CD4-positive, alpha-beta T cell (primary cell): ENCODE results near the gene SPRR2A. TPM values are rescaled to one million over a fixed set of nuclear protein-coding genes. Genes with fewer than 3 reads are reported as not detected.

Experiments
- ATAC-seq: fragments of 200-7000 bp; cut with Tn5 transposase; one replicate; pipeline ENCODE4 v1.10.0; 2022; ENCODE audit warnings: mild to moderate bottlenecking; ENCODE audit not compliant: poor library complexity
- CTCF ChIA-PET: fragments of 350-600 bp; sonication (Branson Sonifier 250); formaldehyde crosslinking; loops from one replicate; lab custom pipeline; 2021; ENCODE audit warnings: antibody characterized with exemption, inconsistent platforms; lab: Charles Lee
- POLR2A ChIA-PET: fragments of 350-600 bp; sonication (Branson Sonifier 250); formaldehyde crosslinking; loops from one replicate; lab custom pipeline; 2021; ENCODE audit warnings: antibody characterized with exemption, inconsistent platforms; lab: Charles Lee
- DNase-seq, 14 experiments: peaks; one replicate each; pipeline ENCODE4 v3.0.0-alpha.2; 2013 to 2020; ENCODE audit warnings: mixed read lengths in 2 of 14
- H3K27ac ChIP-seq, 2 donors: one replicate each; pipeline versions ENCODE4 v1.5.1 to v1.7.0; 2013; ENCODE audit warnings: low read length in 2 of 2, low read depth in 1 of 2, mild to moderate bottlenecking in 1 of 2
- H3K27me3 ChIP-seq, 2 experiments: 1 replicate in 1 of 2; 2 replicates in 1 of 2; pipeline versions ENCODE4 v1.6.1 to v1.7.0; 2013; ENCODE audit warnings: low read length in 2 of 2, control low read depth in 1 of 2, mild to moderate bottlenecking in 1 of 2, moderate library complexity in 1 of 2; ENCODE audit not compliant: insufficient read depth in 2 of 2, control insufficient read depth in 1 of 2
- H3K36me3 ChIP-seq: one replicate; pipeline ENCODE4 v1.6.1; 2013; ENCODE audit warnings: low read length, control low read depth; ENCODE audit not compliant: insufficient read depth
- H3K4me1 ChIP-seq: one replicate; pipeline ENCODE4 v1.6.1; 2013; ENCODE audit warnings: low read length, control low read depth; ENCODE audit not compliant: insufficient read depth
- H3K4me3 ChIP-seq: one replicate; pipeline ENCODE4 v1.5.1; 2013; ENCODE audit warnings: mild to moderate bottlenecking, low read length, moderate library complexity
- H3K9me3 ChIP-seq, 2 experiments: 1 replicate in 1 of 2; 2 replicates in 1 of 2; pipeline versions ENCODE4 v1.6.1 to v1.7.0; 2013; ENCODE audit warnings: low read length in 2 of 2, mild to moderate bottlenecking in 2 of 2, control low read depth in 1 of 2, moderate library complexity in 1 of 2; ENCODE audit not compliant: control insufficient read depth in 1 of 2, insufficient read depth in 1 of 2
- H3K27ac Mint-ChIP-seq: one replicate; pipeline ENCODE4 v1.8.0; 2020; ENCODE audit warnings: mixed read lengths
- H3K27me3 Mint-ChIP-seq: one replicate; pipeline ENCODE4 v1.8.0; 2021; ENCODE audit warnings: mixed read lengths
- H3K36me3 Mint-ChIP-seq: one replicate; pipeline ENCODE4 v1.8.0; 2021; ENCODE audit warnings: low read depth, mixed read lengths
- H3K4me1 Mint-ChIP-seq: one replicate; pipeline ENCODE4 v1.8.0; 2021; ENCODE audit warnings: low read depth, mixed read lengths
- H3K4me3 Mint-ChIP-seq: one replicate; pipeline ENCODE4 v1.8.0; 2020; ENCODE audit warnings: mild to moderate bottlenecking, mixed read lengths
- H3K9me3 Mint-ChIP-seq: one replicate; pipeline ENCODE4 v1.8.0; 2020; ENCODE audit warnings: mixed read lengths
- intact Hi-C, 2 experiments: fragments of 100-400 bp; cut with DNase I in 1 of 2; cut with micrococcal nuclease in 1 of 2; formaldehyde crosslinking; loops; one replicate each; pipeline versions ENCODE4 v1.15.1 to v1.9.0; 2023 to 2025; cut with DNase I, micrococcal nuclease
- polyA plus RNA-seq, 2 donors: library from polyadenylated mRNA; unstranded; fragments of 120-200 nt; gene quantifications; one replicate each; pipeline ENCODE4 v1.2.1, GENCODE V29; 2013
- total RNA-seq, 174 experiments: library from RNA in 2 of 174; stranded (reverse) in 2 of 174; gene quantifications; one replicate each; pipeline ENCODE4 v1.2.3 and lab custom pipeline; 2021 to 2026
- TF ChIP-seq, protein P1 (sequence below): fragments of 200-600 bp; IDR thresholded peaks from one replicate; pipeline ENCODE4 v1.8.0; 2022; ENCODE audit warnings: antibody characterized with exemption, mild to moderate bottlenecking

The SPRR2A gene
- total RNA-seq: not detected
- polyA plus RNA-seq (2013, experiment 1 of 2): not detected
- polyA plus RNA-seq (2013, experiment 2 of 2): not detected
- total RNA-seq (lab: John Stamatoyannopoulos, UW): 0 to 0.07 (median 0) reads per million in 172 experiments

DNA sequence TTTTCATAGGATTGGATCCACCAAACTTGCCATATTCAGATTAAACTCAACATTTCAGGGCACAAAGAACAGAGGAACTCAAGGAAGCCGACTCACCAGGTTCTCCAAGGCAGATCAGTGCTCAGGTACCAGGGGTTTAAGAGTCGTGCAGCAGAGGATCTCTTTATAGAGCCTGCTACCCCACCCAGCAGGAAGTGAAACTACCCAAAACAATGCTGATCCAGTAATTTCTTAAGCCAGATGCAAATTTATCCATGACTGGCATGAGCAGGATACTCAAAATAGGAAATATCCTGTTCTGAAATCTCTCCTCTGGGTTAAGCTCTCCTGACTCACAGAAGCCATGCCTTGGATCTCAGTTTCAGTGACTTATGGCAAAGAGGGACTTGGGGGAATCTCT, at the start of gene SPRR2A:
SPRR2A (minus strand) TSS at position 138 of the 400 bp plus-strand sequence. CDS start 777 bp downstream, outside the sequence.
- DNase-seq: no peak
- no peaks in the 10 kb centered on the region for H3K36me3 Mint-ChIP-seq
- ATAC-seq: no peak
- H3K27me3 Mint-ChIP-seq: peaks cover 68% of the 10 kb centered on the region
- no peak within 1 kb of the TSS for H3K27ac ChIP-seq
- H3K9me3 Mint-ChIP-seq: no peaks in the 10 kb centered on the region
- H3K4me1 ChIP-seq: no peaks in the 10 kb centered on the region
- ChIA-PET CTCF (no interaction called here), POLR2A (no interaction called here)
- no peaks in the 10 kb centered on the region for H3K36me3 ChIP-seq
- H3K27me3 ChIP-seq: peaks cover 0 to 20% of the 10 kb centered on the region in 2 experiments
- intact Hi-C loops: no loop called here
- H3K4me3 Mint-ChIP-seq: no peak within 1 kb of the TSS
- no peaks in the 10 kb centered on the region for H3K4me1 Mint-ChIP-seq
- no peak within 1 kb of the TSS for H3K27ac Mint-ChIP-seq
- no peak within 1 kb of the TSS for H3K4me3 ChIP-seq
- TF ChIP-seq, protein P1, sequence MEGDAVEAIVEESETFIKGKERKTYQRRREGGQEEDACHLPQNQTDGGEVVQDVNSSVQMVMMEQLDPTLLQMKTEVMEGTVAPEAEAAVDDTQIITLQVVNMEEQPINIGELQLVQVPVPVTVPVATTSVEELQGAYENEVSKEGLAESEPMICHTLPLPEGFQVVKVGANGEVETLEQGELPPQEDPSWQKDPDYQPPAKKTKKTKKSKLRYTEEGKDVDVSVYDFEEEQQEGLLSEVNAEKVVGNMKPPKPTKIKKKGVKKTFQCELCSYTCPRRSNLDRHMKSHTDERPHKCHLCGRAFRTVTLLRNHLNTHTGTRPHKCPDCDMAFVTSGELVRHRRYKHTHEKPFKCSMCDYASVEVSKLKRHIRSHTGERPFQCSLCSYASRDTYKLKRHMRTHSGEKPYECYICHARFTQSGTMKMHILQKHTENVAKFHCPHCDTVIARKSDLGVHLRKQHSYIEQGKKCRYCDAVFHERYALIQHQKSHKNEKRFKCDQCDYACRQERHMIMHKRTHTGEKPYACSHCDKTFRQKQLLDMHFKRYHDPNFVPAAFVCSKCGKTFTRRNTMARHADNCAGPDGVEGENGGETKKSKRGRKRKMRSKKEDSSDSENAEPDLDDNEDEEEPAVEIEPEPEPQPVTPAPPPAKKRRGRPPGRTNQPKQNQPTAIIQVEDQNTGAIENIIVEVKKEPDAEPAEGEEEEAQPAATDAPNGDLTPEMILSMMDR: no peak
- H3K9me3 ChIP-seq: no peaks in the 10 kb centered on the region

DNA sequence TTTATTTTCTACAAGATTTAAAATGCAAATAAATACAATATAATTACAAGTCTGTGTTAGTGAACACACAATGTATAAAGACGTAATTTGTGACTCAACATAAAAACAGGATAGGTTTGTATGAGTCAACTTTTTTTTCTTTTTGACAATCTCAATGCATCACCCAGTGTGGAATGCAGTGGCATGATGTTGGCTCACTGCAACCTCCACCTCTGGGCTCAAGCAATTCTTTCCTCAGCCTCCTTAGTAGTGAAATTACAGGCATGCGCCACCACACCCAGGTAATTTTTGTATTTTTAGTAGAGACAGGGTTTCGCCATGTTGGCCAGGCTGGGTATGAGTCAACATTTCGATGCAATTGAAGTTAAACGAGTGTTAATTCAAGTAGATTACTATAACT, 42.9 kb upstream of the SPRR2A start:
- Mint-ChIP-seq H3K4me1 (no peaks in the 10 kb centered on the region), H3K9me3 (no peaks in the 10 kb centered on the region), H3K27ac (no peak overlapping the region), H3K36me3 (no peaks in the 10 kb centered on the region), H3K27me3 (peaks cover 34% of the 10 kb centered on the region), H3K4me3 (no peak overlapping the region)
- ChIA-PET CTCF (no interaction called here), POLR2A (no interaction called here)
- no peaks in the 10 kb centered on the region for H3K36me3 ChIP-seq
- DNase-seq: no peak
- no peak for ATAC-seq
- no peaks in the 10 kb centered on the region for H3K4me1 ChIP-seq
- TF ChIP-seq, protein P1: no peak
- H3K9me3 ChIP-seq: peaks cover 0 to 3% of the 10 kb centered on the region in 2 experiments
- intact Hi-C loops: no loop called here
- no peak overlapping the region for H3K4me3 ChIP-seq
- peaks cover 2 to 6% of the 10 kb centered on the region in 2 experiments for H3K27me3 ChIP-seq
- H3K27ac ChIP-seq: no peak overlapping the region

DNA sequence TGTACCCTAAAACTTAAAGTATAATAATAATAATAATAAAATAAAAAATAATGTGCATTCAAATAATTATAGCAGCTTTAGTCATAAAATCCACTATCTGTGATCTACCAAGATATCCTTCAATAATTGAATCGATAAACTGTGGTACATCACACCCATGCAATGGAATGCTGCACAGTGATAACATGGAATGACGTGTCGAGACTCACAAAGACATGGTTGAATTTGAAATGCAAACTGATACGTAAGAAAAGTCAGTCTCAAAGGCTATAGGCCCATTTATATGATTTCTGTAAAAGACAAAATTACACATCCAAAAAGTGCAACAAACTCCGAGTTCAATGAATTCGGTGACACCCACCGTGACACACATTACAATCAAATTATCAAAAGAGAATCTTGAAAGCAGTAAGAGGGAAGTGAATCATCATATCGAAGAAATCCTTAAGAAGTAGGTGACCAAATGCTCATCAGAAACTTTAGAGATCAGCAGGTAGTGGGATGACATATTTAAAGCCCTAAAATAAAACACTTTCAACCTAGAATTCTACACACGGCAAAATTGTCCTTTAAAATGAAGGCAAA, 42.2 kb upstream of the SPRR2A start:
- POLR2A ChIA-PET: no interaction called here
- no peak for DNase-seq
- no peaks in the 10 kb centered on the region for H3K36me3 Mint-ChIP-seq

More for the DNA sequence above, 42.2 kb upstream of the SPRR2A start:
- CTCF ChIA-PET: no interaction called here
- intact Hi-C loops: no loop called here
- TF ChIP-seq, protein P1: no peak
- H3K4me1 ChIP-seq: no peaks in the 10 kb centered on the region
- H3K4me3 ChIP-seq: no peak overlapping the region
- no peak for ATAC-seq
- Mint-ChIP-seq H3K27me3 (peaks cover 33% of the 10 kb centered on the region), H3K4me3 (no peak overlapping the region), H3K9me3 (no peaks in the 10 kb centered on the region), H3K4me1 (no peaks in the 10 kb centered on the region), H3K27ac (no peak overlapping the region)
- no peaks in the 10 kb centered on the region for H3K9me3 ChIP-seq
- no peaks in the 10 kb centered on the region for H3K36me3 ChIP-seq
- H3K27me3 ChIP-seq: peaks cover 2 to 6% of the 10 kb centered on the region in 2 experiments
- no peak overlapping the region for H3K27ac ChIP-seq
